Panc1 (cell line): ENCODE results near the gene CCDC80.

Experiments
- POLR2AphosphoS5 ChIP-seq: IDR thresholded peaks from 2 replicates; pipeline ENCODE4 v1.6.1; 2012; ENCODE audit warnings: mild to moderate bottlenecking, low read depth, low read length, moderate library complexity
- SIN3A ChIP-seq: IDR thresholded peaks from 2 replicates; pipeline ENCODE4 v1.6.1; 2012; ENCODE audit warnings: low read depth, mild to moderate bottlenecking, low read length, moderate library complexity, borderline replicate concordance; ENCODE audit not compliant: insufficient read depth
- TCF7L2 ChIP-seq: IDR thresholded peaks from 2 replicates; pipeline ENCODE4 v1.6.1; 2011; ENCODE audit warnings: mild to moderate bottlenecking, low read depth, low read length, inconsistent platforms
- TF ChIP-seq, protein P1 (sequence below): fragments of 450-650 bp; IDR thresholded peaks from 2 replicates; pipeline ENCODE4 v1.5.1; 2017; ENCODE audit warnings: mild to moderate bottlenecking
- TF ChIP-seq, protein P2 (sequence below), 2 experiments: IDR thresholded peaks; 2 replicates each; pipeline ENCODE4 v1.6.1; 2011 to 2012; ENCODE audit warnings: low read depth in 2 of 2, control low read depth in 1 of 2, low read length in 1 of 2, mild to moderate bottlenecking in 1 of 2, moderate library complexity in 1 of 2; ENCODE audit not compliant: insufficient read depth in 1 of 2

DNA sequence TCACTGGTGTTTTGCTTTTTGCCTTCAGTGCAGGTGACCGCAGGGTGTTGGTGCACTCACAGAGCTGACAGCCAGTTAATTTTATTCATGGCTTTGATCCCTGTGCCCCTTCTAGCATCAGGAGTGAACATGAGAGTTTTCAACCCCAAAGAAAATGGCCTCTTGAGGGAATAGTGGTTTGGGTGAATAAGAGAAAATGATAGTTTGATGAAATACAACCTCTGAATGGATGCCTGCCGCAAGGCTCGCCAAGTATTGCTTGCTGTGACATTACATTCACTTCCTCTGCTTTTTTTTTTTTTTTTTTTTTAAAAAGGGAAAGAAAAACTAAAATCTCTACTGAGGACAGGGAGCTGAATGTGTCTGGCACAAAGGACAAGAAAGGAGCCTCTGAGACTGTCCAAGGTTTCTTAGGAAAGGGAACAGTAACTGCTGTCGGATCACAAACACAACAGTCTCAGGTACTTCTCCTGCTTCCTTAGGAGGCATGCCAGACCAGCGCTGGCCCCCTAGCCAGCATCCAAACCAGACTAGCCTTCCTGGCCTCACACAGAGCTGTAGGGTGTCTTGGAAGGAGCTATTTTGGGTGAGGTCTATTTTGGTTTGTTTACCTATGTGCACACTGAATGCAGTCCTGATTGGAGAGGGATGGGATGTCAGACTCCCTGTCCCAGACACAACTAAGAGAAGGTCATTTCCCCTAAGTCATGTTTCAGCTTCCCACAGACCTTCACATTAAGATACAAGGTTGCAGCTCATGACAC, 29.0 kb downstream of the CCDC80 start:
- TF ChIP-seq, protein P1, sequence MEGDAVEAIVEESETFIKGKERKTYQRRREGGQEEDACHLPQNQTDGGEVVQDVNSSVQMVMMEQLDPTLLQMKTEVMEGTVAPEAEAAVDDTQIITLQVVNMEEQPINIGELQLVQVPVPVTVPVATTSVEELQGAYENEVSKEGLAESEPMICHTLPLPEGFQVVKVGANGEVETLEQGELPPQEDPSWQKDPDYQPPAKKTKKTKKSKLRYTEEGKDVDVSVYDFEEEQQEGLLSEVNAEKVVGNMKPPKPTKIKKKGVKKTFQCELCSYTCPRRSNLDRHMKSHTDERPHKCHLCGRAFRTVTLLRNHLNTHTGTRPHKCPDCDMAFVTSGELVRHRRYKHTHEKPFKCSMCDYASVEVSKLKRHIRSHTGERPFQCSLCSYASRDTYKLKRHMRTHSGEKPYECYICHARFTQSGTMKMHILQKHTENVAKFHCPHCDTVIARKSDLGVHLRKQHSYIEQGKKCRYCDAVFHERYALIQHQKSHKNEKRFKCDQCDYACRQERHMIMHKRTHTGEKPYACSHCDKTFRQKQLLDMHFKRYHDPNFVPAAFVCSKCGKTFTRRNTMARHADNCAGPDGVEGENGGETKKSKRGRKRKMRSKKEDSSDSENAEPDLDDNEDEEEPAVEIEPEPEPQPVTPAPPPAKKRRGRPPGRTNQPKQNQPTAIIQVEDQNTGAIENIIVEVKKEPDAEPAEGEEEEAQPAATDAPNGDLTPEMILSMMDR = no peak
- TF ChIP-seq POLR2AphosphoS5 (no peak), TCF7L2 (no peak), SIN3A (no peak)
- TF ChIP-seq, protein P2, sequence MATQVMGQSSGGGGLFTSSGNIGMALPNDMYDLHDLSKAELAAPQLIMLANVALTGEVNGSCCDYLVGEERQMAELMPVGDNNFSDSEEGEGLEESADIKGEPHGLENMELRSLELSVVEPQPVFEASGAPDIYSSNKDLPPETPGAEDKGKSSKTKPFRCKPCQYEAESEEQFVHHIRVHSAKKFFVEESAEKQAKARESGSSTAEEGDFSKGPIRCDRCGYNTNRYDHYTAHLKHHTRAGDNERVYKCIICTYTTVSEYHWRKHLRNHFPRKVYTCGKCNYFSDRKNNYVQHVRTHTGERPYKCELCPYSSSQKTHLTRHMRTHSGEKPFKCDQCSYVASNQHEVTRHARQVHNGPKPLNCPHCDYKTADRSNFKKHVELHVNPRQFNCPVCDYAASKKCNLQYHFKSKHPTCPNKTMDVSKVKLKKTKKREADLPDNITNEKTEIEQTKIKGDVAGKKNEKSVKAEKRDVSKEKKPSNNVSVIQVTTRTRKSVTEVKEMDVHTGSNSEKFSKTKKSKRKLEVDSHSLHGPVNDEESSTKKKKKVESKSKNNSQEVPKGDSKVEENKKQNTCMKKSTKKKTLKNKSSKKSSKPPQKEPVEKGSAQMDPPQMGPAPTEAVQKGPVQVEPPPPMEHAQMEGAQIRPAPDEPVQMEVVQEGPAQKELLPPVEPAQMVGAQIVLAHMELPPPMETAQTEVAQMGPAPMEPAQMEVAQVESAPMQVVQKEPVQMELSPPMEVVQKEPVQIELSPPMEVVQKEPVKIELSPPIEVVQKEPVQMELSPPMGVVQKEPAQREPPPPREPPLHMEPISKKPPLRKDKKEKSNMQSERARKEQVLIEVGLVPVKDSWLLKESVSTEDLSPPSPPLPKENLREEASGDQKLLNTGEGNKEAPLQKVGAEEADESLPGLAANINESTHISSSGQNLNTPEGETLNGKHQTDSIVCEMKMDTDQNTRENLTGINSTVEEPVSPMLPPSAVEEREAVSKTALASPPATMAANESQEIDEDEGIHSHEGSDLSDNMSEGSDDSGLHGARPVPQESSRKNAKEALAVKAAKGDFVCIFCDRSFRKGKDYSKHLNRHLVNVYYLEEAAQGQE (IDR thresholded peaks at IDR 0.05; ENCODE audit: insufficient read depth in 1 of 2, low read depth in 2 of 2, low read length in 1 of 2) = no peak
